CD4-positive, alpha-beta T cell treated with Interleukin-17A for 1 hour (primary cell): Measurements from ENCODE around the gene CYP26A1.

Source experiments
- DNase-seq: peaks from one replicate; pipeline ENCODE4 v3.0.0-alpha.2; 2020

Gene CYP26A1

DNA sequence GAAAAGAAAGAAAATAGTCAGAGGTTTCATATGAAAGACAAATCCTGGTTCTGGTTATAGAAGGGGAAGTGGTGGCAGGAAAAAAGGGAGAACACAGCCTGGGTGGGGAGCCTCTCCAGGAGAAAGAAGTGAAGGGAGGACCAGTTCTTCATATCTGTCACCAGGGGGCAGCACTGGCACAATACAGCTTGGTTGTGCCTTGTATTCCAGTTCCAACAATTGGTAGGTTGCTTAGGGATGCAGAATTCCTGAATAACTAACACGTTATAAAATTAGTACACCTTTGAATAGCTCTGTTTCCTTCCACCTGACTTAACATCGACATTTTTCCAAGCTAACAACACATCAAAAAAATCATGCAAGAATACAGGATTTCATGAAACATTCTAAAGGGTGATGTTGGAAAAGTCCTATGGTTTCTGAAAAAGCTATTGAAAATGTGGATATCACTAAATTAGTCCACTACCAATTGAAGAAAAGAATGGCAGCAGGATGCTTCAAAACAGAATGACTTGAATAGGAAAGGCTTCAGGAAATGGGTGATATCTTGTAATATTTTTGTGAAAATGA is 52.9 kb downstream of the CYP26A1 start:
- DNase-seq: no peak
